Liver (tissue), 3 donors: ENCODE results near the gene TESMIN.

Source experiments
- ATF3 ChIP-seq: IDR thresholded peaks from 2 replicates; pipeline ENCODE4 v1.6.1; 2016; ENCODE audit warnings: antibody characterized with exemption
- CTCF ChIP-seq: fragments of 150-350 bp; IDR thresholded peaks from 2 replicates; pipeline ENCODE4 v1.5.1; 2017; ENCODE audit warnings: improper control_type of control experiment, low read depth, low read length; ENCODE audit not compliant: missing input control
- FOXA1 ChIP-seq: IDR thresholded peaks from 2 replicates; pipeline ENCODE4 v1.6.1; 2016; ENCODE audit warnings: antibody characterized with exemption
- HNF4A ChIP-seq, 2 donors: conservative IDR thresholded peaks; 2 replicates each; pipeline ENCODE4 v1.6.1; 2016; ENCODE audit warnings: antibody characterized with exemption in 2 of 2, mild to moderate bottlenecking in 2 of 2
- JUND ChIP-seq, 2 donors: IDR thresholded peaks; 2 replicates each; pipeline ENCODE4 v1.6.1; 2016; ENCODE audit warnings: antibody characterized with exemption in 2 of 2
- MAX ChIP-seq: IDR thresholded peaks from 2 replicates; pipeline ENCODE4 v1.6.1; 2016; ENCODE audit warnings: antibody characterized with exemption
- NR2F2 ChIP-seq: IDR thresholded peaks from 2 replicates; pipeline ENCODE4 v1.6.1; 2016; ENCODE audit warnings: antibody characterized with exemption
- RAD21 ChIP-seq, 2 donors: IDR thresholded peaks; 2 replicates each; pipeline ENCODE4 v1.6.1; 2016; ENCODE audit warnings: antibody characterized with exemption in 2 of 2, mild to moderate bottlenecking in 2 of 2
- REST ChIP-seq: IDR thresholded peaks from 2 replicates; pipeline ENCODE4 v1.6.1; 2016; ENCODE audit warnings: antibody characterized with exemption, mild to moderate bottlenecking
- SP1 ChIP-seq: IDR thresholded peaks from 2 replicates; pipeline ENCODE4 v1.6.1; 2018; ENCODE audit warnings: antibody characterized with exemption, mild to moderate bottlenecking
- TAF1 ChIP-seq: conservative IDR thresholded peaks from 2 replicates; pipeline ENCODE4 v1.6.1; 2016; ENCODE audit warnings: antibody characterized with exemption, mild to moderate bottlenecking
- donor health status: healthy.
- donor health status: healthy.

- TF ChIP-seq JUND (IDR thresholded peaks at IDR 0.05) (no peak), CTCF (no peak), HNF4A (conservative IDR thresholded peaks at IDR 0.05) (no peak), RAD21 (IDR thresholded peaks at IDR 0.05) (no peak), FOXA1 (no peak), TAF1 (no peak), MAX (no peak), REST (no peak), NR2F2 (no peak), ATF3 (no peak), SP1 (no peak)
Observed at GRCh38 chr11:68692871-68693483, 58.3 kb downstream of the TESMIN start.
